T-helper 1 cell treated with Interleukin-12 subunit alpha and Interleukin-12 subunit beta and Interleukin-4 antibody, amounts not matched to agents 30 μg/mL and 1 μg/mL, for 36 hours (primary cell): ENCODE results near the gene PPIAL4G.
"Not testable (repeated sequence)": the region's sequence is repeated elsewhere in the genome, so short reads cannot be mapped to it uniquely, and the experiment has no call there.

Source experiments
- H3K27ac Mint-ChIP-seq: one replicate; pipeline ENCODE4 v1.8.0; 2021; ENCODE audit warnings: mild to moderate bottlenecking, mixed read lengths
- H3K27me3 Mint-ChIP-seq: one replicate; pipeline ENCODE4 v1.8.0; 2021; ENCODE audit warnings: low read depth, mixed read lengths
- H3K36me3 Mint-ChIP-seq: one replicate; pipeline ENCODE4 v1.8.0; 2021; ENCODE audit warnings: low read depth, mixed read lengths
- H3K4me1 Mint-ChIP-seq: one replicate; pipeline ENCODE4 v1.8.0; 2021; ENCODE audit warnings: low read depth, mixed read lengths
- H3K4me3 Mint-ChIP-seq: one replicate; pipeline ENCODE4 v1.8.0; 2021; ENCODE audit warnings: mild to moderate bottlenecking, moderate library complexity, mixed read lengths
- H3K9me3 Mint-ChIP-seq: one replicate; pipeline ENCODE4 v1.8.0; 2021; ENCODE audit warnings: mixed read lengths

The PPIAL4G gene

GRCh38 chr1:148452845-148453244, 30.3 kb downstream of the PPIAL4G start:
- H3K9me3 Mint-ChIP-seq, H3K27ac Mint-ChIP-seq, H3K4me3 Mint-ChIP-seq: not testable (repeated sequence)

GRCh38 chr1:148439654-148440325, 43.3 kb downstream of the PPIAL4G start:
- not testable (repeated sequence) for H3K27ac Mint-ChIP-seq, H3K27me3 Mint-ChIP-seq, H3K4me3 Mint-ChIP-seq, H3K9me3 Mint-ChIP-seq, H3K4me1 Mint-ChIP-seq
- peaks cover 12% of the 10 kb centered on the region for H3K36me3 Mint-ChIP-seq

More at GRCh38 chr1:148452845-148453244, 30.3 kb downstream of the PPIAL4G start:
- H3K27me3 Mint-ChIP-seq, H3K36me3 Mint-ChIP-seq, H3K4me1 Mint-ChIP-seq: not testable (repeated sequence)

- Mint-ChIP-seq H3K27ac (no peak overlapping the region), H3K36me3 (peaks cover 36% of the 10 kb centered on the region), H3K4me1 (peaks cover 5% of the 10 kb centered on the region), H3K27me3 (no peaks in the 10 kb centered on the region), H3K4me3 (no peak overlapping the region), H3K9me3 (no peaks in the 10 kb centered on the region)
These were observed 47.7 kb downstream of the PPIAL4G start for GRCh38 chr1:148435406-148435805.

GRCh38 chr1:148434832-148435231, 48.3 kb downstream of the PPIAL4G start:
- Mint-ChIP-seq H3K36me3 (peaks cover 41% of the 10 kb centered on the region), H3K4me3 (no peak overlapping the region), H3K9me3 (no peaks in the 10 kb centered on the region), H3K4me1 (peaks cover 5% of the 10 kb centered on the region), H3K27me3 (no peaks in the 10 kb centered on the region), H3K27ac (no peak overlapping the region)

GRCh38 chr1:148432916-148433317, 50.2 kb downstream of the PPIAL4G start:
- not testable (repeated sequence) for H3K9me3 Mint-ChIP-seq, H3K4me3 Mint-ChIP-seq, H3K27me3 Mint-ChIP-seq, H3K27ac Mint-ChIP-seq, H3K4me1 Mint-ChIP-seq
- H3K36me3 Mint-ChIP-seq = peaks cover 50% of the 10 kb centered on the region
